Right lobe of liver (tissue), 6 donors: ENCODE data around the gene FOXE3. TPM values are rescaled to one million over a fixed set of nuclear protein-coding genes. Genes with fewer than 3 reads are reported as not detected.

Experiments
- ATAC-seq, 4 donors: fragments of 200-7000 bp; cut with Tn5 transposase; one replicate each; pipeline ENCODE4 v1.9.1; 2020; ENCODE audit warnings: mild to moderate bottlenecking in 4 of 4, moderate library complexity in 4 of 4
- DNase-seq, 3 donors: peaks; one replicate each; pipeline ENCODE4 v3.0.0-alpha.2; 2020
- H3K27ac ChIP-seq, 3 donors: fragments of 200-600 bp; one replicate each; pipeline ENCODE4 v1.8.0; 2022
- H3K27me3 ChIP-seq, 2 donors: fragments of 200-600 bp; one replicate each; pipeline ENCODE4 v1.8.0; 2022
- H3K36me3 ChIP-seq, 4 donors: fragments of 200-600 bp; sonication (generic) in 1 of 4; one replicate each; pipeline versions ENCODE4 v1.5.1 to v1.8.0; 2017 to 2022; ENCODE audit warnings: control low read depth in 1 of 4
- H3K4me1 ChIP-seq, 4 donors: fragments of 200-600 bp; sonication (generic) in 1 of 4; one replicate each; pipeline versions ENCODE4 v1.5.1 to v1.8.0; 2017 to 2022; ENCODE audit warnings: control low read depth in 1 of 4
- H3K4me3 ChIP-seq, 3 donors: fragments of 200-600 bp; one replicate each; pipeline ENCODE4 v1.8.0; 2022
- H3K9me3 ChIP-seq, 4 donors: fragments of 200-600 bp; sonication (generic) in 1 of 4; one replicate each; pipeline versions ENCODE4 v1.5.1 to v1.8.0; 2017 to 2022; ENCODE audit warnings: control low read depth in 1 of 4
- POLR2A ChIP-seq: fragments of 450-650 bp; IDR thresholded peaks from one replicate; pipeline ENCODE4 v1.6.1; 2017; ENCODE audit warnings: antibody characterized with exemption, mild to moderate bottlenecking
- WGBS: methylation state at CpG from one replicate; pipeline ENCODE4 v1.1.6; 2018; ENCODE audit warnings: low coverage, low lambda C conversion rate; ENCODE audit not compliant: insufficient coverage; ENCODE audit errors: missing lambda C conversion rate; 5-methylcytosine and 5-hydroxymethylcytosine counted together
- intact Hi-C, 2 donors: fragments of 100-400 bp; cut with DNase I; formaldehyde crosslinking; loops; one replicate each; pipeline versions ENCODE4 v1.11.2 to v1.14.1; 2022
- total RNA-seq, 6 experiments: library from RNA; depleted of rRNA in 2 of 6; stranded (reverse); fragments of >200 nt in 2 of 6; fragmentation: NEBNext Ultra II Directional in 3 of 6; extraction: Animal tissue kit (Norgen Biotek cat#: 25700) in 3 of 6; gene quantifications; one replicate each; pipeline versions ENCODE4 v1.1.0 to v1.2.4, GENCODE V29; 2016 to 2023
- TF ChIP-seq, protein P1 (sequence below), 4 donors: fragments of 200-600 bp in 3 of 4; fragments of 450-650 bp in 1 of 4; IDR thresholded peaks; one replicate each; pipeline versions ENCODE4 v1.5.1 to v1.8.0; 2016 to 2022; ENCODE audit warnings: antibody characterized with exemption in 4 of 4, mild to moderate bottlenecking in 2 of 4
- donor health status: DM: no; HTN: yes; CAD: no.
- donor health status: DM: no; HTN: no; CAD: no.
- donor health status: DM: no; HTN: no; CAD: no.
- donor health status: DM: no; HTN: yes; CAD: no.
- donor health status: DM: no; HTN: yes; CAD: no.

FOXE3 gene
- total RNA-seq, 6 experiments from 2014 or later: not detected

DNA sequence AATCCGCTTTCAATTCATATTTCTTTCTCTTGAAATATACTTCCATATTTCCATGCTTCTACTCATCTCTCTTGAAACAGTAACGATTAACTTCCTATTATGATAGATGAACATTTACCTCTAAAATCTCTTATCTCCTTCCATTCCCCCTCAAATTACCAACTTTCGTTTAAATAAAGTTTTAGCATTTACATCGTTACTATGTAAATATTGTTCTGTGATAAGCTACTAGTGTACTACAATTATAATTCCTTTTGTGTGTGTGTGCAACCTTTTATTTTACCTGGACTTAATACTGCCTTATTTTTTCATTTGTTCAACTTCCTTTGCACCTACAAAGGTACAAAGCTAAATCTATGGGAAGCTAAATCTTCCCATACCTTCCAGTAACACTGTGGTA is 4.5 kb downstream of the FOXE3 start:
- Histone ChIP-seq H3K27ac (no peak overlapping the region), H3K27me3 (no peaks in the 10 kb centered on the region), H3K9me3 (no peaks in the 10 kb centered on the region), H3K4me3 (no peak overlapping the region), H3K36me3 (no peaks in the 10 kb centered on the region), H3K4me1 (no peaks in the 10 kb centered on the region)
- intact Hi-C loops: no loop called here
- DNase-seq (no peak), ATAC-seq (no peak)
- 72% methylated on average over 4 of the region's 4 CpGs for WGBS
- TF ChIP-seq POLR2A: no peak
- TF ChIP-seq, protein P1, sequence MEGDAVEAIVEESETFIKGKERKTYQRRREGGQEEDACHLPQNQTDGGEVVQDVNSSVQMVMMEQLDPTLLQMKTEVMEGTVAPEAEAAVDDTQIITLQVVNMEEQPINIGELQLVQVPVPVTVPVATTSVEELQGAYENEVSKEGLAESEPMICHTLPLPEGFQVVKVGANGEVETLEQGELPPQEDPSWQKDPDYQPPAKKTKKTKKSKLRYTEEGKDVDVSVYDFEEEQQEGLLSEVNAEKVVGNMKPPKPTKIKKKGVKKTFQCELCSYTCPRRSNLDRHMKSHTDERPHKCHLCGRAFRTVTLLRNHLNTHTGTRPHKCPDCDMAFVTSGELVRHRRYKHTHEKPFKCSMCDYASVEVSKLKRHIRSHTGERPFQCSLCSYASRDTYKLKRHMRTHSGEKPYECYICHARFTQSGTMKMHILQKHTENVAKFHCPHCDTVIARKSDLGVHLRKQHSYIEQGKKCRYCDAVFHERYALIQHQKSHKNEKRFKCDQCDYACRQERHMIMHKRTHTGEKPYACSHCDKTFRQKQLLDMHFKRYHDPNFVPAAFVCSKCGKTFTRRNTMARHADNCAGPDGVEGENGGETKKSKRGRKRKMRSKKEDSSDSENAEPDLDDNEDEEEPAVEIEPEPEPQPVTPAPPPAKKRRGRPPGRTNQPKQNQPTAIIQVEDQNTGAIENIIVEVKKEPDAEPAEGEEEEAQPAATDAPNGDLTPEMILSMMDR (IDR thresholded peaks at IDR 0.05): no peak

DNA sequence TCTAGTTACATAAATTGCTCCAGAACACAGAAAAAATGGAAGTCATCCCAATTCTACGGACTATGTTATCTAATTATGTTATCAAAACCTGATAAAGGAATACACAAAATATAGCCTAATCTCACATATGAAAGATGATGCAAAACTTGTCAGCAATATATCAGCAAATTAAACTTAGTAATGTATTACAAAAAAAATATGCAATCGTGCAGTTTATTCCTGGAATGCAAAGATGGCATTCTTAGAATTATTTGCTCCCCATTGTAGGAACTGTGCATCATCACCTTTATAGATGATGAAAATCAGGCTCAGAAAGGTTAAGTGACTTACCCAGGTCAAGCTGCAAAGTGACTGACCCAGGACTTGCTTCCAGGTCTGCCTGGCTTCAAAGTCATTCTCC is 7.8 kb downstream of the FOXE3 start:
- H3K4me3 ChIP-seq: no peak overlapping the region
- DNase-seq (no peak), ATAC-seq (no peak)
- intact Hi-C loops: no loop called here
- WGBS: 34% methylated on average over 2 of the region's 2 CpGs
- H3K4me1 ChIP-seq: no peaks in the 10 kb centered on the region
- no peaks in the 10 kb centered on the region for H3K36me3 ChIP-seq
- H3K9me3 ChIP-seq: no peaks in the 10 kb centered on the region
- no peak overlapping the region for H3K27ac ChIP-seq
- TF ChIP-seq, protein P1 (IDR thresholded peaks at IDR 0.05): no peak
- no peak for TF ChIP-seq POLR2A
- no peaks in the 10 kb centered on the region for H3K27me3 ChIP-seq

DNA sequence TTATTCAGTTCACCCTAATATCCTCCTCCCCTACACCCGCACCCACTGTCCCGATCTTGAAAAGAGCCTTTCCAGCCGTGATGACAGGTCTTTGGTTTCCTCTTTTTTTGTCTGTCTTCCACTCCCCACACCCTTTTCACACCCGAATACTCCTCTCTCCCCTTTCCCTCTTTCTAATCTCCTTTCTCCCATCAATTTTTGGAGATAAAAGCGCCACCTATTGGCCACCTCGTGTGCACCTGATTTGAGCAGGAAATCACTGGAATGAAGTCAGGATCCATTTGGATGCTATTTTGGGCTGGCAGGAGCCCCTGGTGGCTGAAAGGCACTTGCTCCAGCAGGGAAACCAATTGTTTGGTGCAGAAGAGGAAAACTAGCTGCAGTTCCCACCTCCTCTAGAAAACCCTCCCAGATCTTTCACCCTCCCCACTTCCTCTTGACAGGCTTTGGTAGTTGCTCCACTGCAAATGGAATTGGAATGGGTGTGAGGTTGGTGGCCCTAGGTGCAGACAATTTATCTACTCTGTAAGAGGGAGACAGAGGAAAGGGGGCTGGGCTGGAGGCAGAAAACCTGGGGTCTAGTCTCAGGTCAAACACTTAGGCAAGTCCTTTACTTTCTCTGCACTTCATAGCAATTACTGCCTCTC is 8.4 kb downstream of the FOXE3 start:
- intact Hi-C loops: no loop called here
- 5% methylated on average over 6 of the region's 6 CpGs for WGBS
- no peak overlapping the region for H3K27ac ChIP-seq
- ATAC-seq (peak; percentile 80 to 88 (median 86)), DNase-seq (no peak)
- no peaks in the 10 kb centered on the region for H3K9me3 ChIP-seq
- H3K4me1 ChIP-seq: no peaks in the 10 kb centered on the region
- no peaks in the 10 kb centered on the region for H3K27me3 ChIP-seq
- H3K36me3 ChIP-seq: no peaks in the 10 kb centered on the region
- no peak for TF ChIP-seq POLR2A
- TF ChIP-seq, protein P1 (IDR thresholded peaks at IDR 0.05): peak; percentile 64 to 79 (median 73)
- H3K4me3 ChIP-seq: no peak overlapping the region

DNA sequence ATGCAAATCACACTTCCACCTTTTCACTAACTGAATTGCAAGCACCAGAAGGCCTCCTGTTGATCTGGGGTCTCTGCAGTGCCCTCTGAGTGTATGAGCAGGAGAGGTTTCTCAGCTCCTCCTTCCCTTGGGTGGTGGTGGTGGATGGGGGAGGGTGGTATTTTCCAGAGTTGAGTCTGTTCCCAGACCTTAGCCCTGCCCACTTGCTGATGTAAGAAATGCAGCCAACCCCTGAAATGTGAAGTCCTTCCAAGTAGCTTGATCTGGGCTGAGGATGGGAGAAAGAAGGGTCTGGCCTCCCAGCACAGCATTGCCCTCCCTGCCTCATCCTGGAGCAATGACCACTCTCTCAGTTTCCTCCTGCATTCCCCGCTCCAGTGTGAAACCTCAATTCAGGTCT is 15.4 kb downstream of the FOXE3 start:
- WGBS: no CpG with 5 or more reads among the region's 1 CpG
- ATAC-seq: no peak
- H3K4me1 ChIP-seq: peaks cover 0 to 20% (median 0%) of the 10 kb centered on the region in 4 donors
- H3K4me3 ChIP-seq: no peak overlapping the region
- no peaks in the 10 kb centered on the region for H3K27me3 ChIP-seq
- no peaks in the 10 kb centered on the region for H3K36me3 ChIP-seq
- intact Hi-C loops: loop anchor here in 1 of 2 donors (5.0 kb wide), 1 partner anchor 281 kb away; no protein-coding TSS in a partner anchor
- DNase-seq: no peak
- no peaks in the 10 kb centered on the region for H3K9me3 ChIP-seq
- TF ChIP-seq, protein P1 (IDR thresholded peaks at IDR 0.05): no peak
- no peak for TF ChIP-seq POLR2A
- no peak overlapping the region for H3K27ac ChIP-seq
